HEK293 (cell line): Measurements from ENCODE around the gene RFTN1.

Source experiments
- CTCF ChIA-PET: fragments of 350-600 bp; formaldehyde crosslinking; extraction: SDS; loops from one replicate; lab custom pipeline; 2021; ENCODE audit warnings: antibody characterized with exemption; lab: Yijun Ruan, JAX
- POLR2A ChIA-PET: fragments of 300-600 bp; formaldehyde crosslinking; extraction: SDS; loops from one replicate; lab custom pipeline; 2020; ENCODE audit warnings: antibody characterized with exemption, inconsistent platforms; lab: Yijun Ruan, JAX
- H3K27ac ChIP-seq: fragments of 200-500 bp; sonication (Bioruptor generic); 2 replicates; pipeline ENCODE4 v1.5.1; 2014; ENCODE audit warnings: low read depth, low read length, control low read depth, inconsistent platforms; ENCODE audit errors: extremely low read depth
- H3K36me3 ChIP-seq, 2 experiments: fragments of 200-500 bp in 1 of 2; sonication (Bioruptor generic) in 1 of 2; 1 replicate in 1 of 2; 2 replicates in 1 of 2; pipeline ENCODE4 v1.5.1; 2014 to 2017; ENCODE audit warnings: inconsistent platforms in 2 of 2, low read length in 2 of 2; ENCODE audit not compliant: control insufficient read depth in 2 of 2, insufficient read depth in 1 of 2
- H3K4me1 ChIP-seq: fragments of 200-500 bp; sonication (Bioruptor generic); 2 replicates; pipeline ENCODE4 v1.5.1; 2014; ENCODE audit warnings: mild to moderate bottlenecking, low read length, inconsistent platforms; ENCODE audit not compliant: control insufficient read depth, insufficient read depth
- H3K4me3 ChIP-seq: 2 replicates; pipeline ENCODE4 v1.5.1; 2011; ENCODE audit warnings: low read depth, mild to moderate bottlenecking, control low read depth, low read length, moderate library complexity
- H3K9me3 ChIP-seq: fragments of 200-500 bp; sonication (Bioruptor generic); 2 replicates; pipeline ENCODE4 v1.5.1; 2014; ENCODE audit warnings: low read depth, low read length, inconsistent platforms; ENCODE audit not compliant: control insufficient read depth, insufficient read depth
- BCL6B ChIP-seq: fragments of 450-650 bp; formaldehyde crosslinking; IDR thresholded peaks from 2 replicates; pipeline ENCODE4 v1.5.1; 2017; ENCODE audit warnings: missing biosample characterization, missing genetic modification characterization
- KLF17 ChIP-seq: fragments of 450-650 bp; formaldehyde crosslinking; IDR thresholded peaks from 2 replicates; pipeline ENCODE4 v1.5.1; 2016; ENCODE audit warnings: missing biosample characterization, missing genetic modification characterization
- PRDM1 ChIP-seq: fragments of 450-650 bp; formaldehyde crosslinking; IDR thresholded peaks from 2 replicates; pipeline ENCODE4; 2016; ENCODE audit warnings: missing biosample characterization, missing genetic modification characterization
- PRDM6 ChIP-seq: fragments of 450-650 bp; formaldehyde crosslinking; IDR thresholded peaks from 2 replicates; pipeline ENCODE4 v1.5.1; 2017; ENCODE audit warnings: missing biosample characterization, missing genetic modification characterization
- ZBTB1 ChIP-seq: fragments of 450-650 bp; formaldehyde crosslinking; IDR thresholded peaks from 2 replicates; pipeline ENCODE4 v1.5.1; 2016; ENCODE audit warnings: missing biosample characterization, missing genetic modification characterization
- ZBTB17 ChIP-seq: fragments of 450-650 bp; formaldehyde crosslinking; IDR thresholded peaks from 2 replicates; pipeline ENCODE4 v1.5.1; 2016; ENCODE audit warnings: missing biosample characterization, missing genetic modification characterization
- ZBTB26 ChIP-seq: fragments of 450-650 bp; formaldehyde crosslinking; optimal IDR thresholded peaks from 2 replicates; pipeline ENCODE3; 2016; ENCODE audit warnings: missing biosample characterization, mild to moderate bottlenecking, missing genetic modification characterization
- ZNF121 ChIP-seq: fragments of 450-650 bp; formaldehyde crosslinking; IDR thresholded peaks from 2 replicates; pipeline ENCODE4 v1.5.1; 2016; ENCODE audit warnings: missing biosample characterization, missing genetic modification characterization
- ZNF16 ChIP-seq: fragments of 450-650 bp; formaldehyde crosslinking; IDR thresholded peaks from 2 replicates; pipeline ENCODE4 v1.5.1; 2016; ENCODE audit warnings: low read depth, missing biosample characterization, missing genetic modification characterization
- ZNF548 ChIP-seq: fragments of 450-650 bp; formaldehyde crosslinking; IDR thresholded peaks from 2 replicates; pipeline ENCODE4 v1.5.1; 2016; ENCODE audit warnings: missing biosample characterization, missing genetic modification characterization
- ZNF549 ChIP-seq: fragments of 450-650 bp; IDR thresholded peaks from 2 replicates; pipeline ENCODE4 v1.5.1; 2018; ENCODE audit warnings: missing biosample characterization, missing genetic modification characterization, mild to moderate bottlenecking, inconsistent platforms, moderate library complexity
- ZNF558 ChIP-seq: fragments of 450-650 bp; formaldehyde crosslinking; IDR thresholded peaks from 2 replicates; pipeline ENCODE4 v1.5.1; 2016; ENCODE audit warnings: missing biosample characterization, missing genetic modification characterization
- ZNF561 ChIP-seq: fragments of 450-650 bp; IDR thresholded peaks from 2 replicates; pipeline ENCODE4 v1.5.1; 2018; ENCODE audit warnings: missing biosample characterization, missing genetic modification characterization, borderline replicate concordance
- ZNF600 ChIP-seq: fragments of 450-650 bp; formaldehyde crosslinking; IDR thresholded peaks from 2 replicates; pipeline ENCODE4 v1.5.1; 2016; ENCODE audit warnings: missing biosample characterization, missing genetic modification characterization

Gene RFTN1

GRCh38 chr3:16511681-16512434 is 1.6 kb downstream of the RFTN1 start (continued):
- TF ChIP-seq PRDM1 (tag by site-specific recombination) (no peak), ZBTB17 (peak; percentile 53), ZBTB1 (tag by site-specific recombination) (no peak), BCL6B (tag by site-specific recombination) (no peak), ZNF548 (tag by site-specific recombination) (no peak), KLF17 (tag by site-specific recombination) (no peak), ZNF121 (tag by site-specific recombination) (no peak), PRDM6 (tag by site-specific recombination) (peak; percentile 26), ZNF16 (no peak), ZNF558 (tag by site-specific recombination) (no peak), ZNF561 (tag by site-specific recombination) (no peak)

GRCh38 chr3:16510620-16511319 is 2.7 kb downstream of the RFTN1 start:
- ChIA-PET POLR2A (no interaction called here), CTCF (interaction anchor here (1.2 to 1.7 kb wide), 2 partner anchors 220 to 240 kb away, joined by 3 to 8 read pairs; no protein-coding TSS in a partner anchor)
- Histone ChIP-seq H3K4me1 (peaks cover 45% of the 10 kb centered on the region), H3K27ac (no peak overlapping the region), H3K36me3 (no peaks in the 10 kb centered on the region), H3K9me3 (no peaks in the 10 kb centered on the region), H3K4me3 (no peak overlapping the region)
- TF ChIP-seq ZNF600 (tag by site-specific recombination) (peak; percentile 57; the same call in 1 of the 2 replicates), ZBTB26 (tag by site-specific recombination) (no peak)

- CTCF ChIA-PET = interaction anchor here (1.0 kb wide), 1 partner anchor 190 kb away, joined by 3 read pairs; no protein-coding TSS in a partner anchor
- H3K27ac ChIP-seq = no peak overlapping the region; the same call in 1 of the 2 replicates
- H3K4me3 ChIP-seq = no peak overlapping the region
- H3K4me1 ChIP-seq = peaks cover 45% of the 10 kb centered on the region
- no peak for TF ChIP-seq ZNF549 (tag by site-specific recombination)
- TF ChIP-seq ZNF600 (tag by site-specific recombination) = 0 out of 2 replicates have a peak, but pooled peaks have one; percentile 27
- no peaks in the 10 kb centered on the region for H3K9me3 ChIP-seq
- H3K36me3 ChIP-seq = no peaks in the 10 kb centered on the region
- POLR2A ChIA-PET = no interaction called here
These were observed 3.5 kb downstream of the RFTN1 start for GRCh38 chr3:16509721-16510619.
